ENCODE measurements around the gene PLA2G5. TPM values are rescaled to one million over a fixed set of nuclear protein-coding genes. Genes with fewer than 3 reads are reported as not detected.

The PLA2G5 gene
- total and polyA plus RNA-seq, 7 experiments from 2014 or later: not detected

- DNase-seq (no peak), ATAC-seq (no peak)
- no peak overlapping the region for H3K4me3 ChIP-seq (ENCODE audit: low read length)
- POLR2A ChIA-PET: no interaction called here
- H3K4me3 Mint-ChIP-seq: no peak overlapping the region
- no peaks in the 10 kb centered on the region for H3K27me3 ChIP-seq (ENCODE audit: control insufficient read depth in 2 of 2, insufficient read depth in 2 of 2, low read length in 2 of 2)
- no peak overlapping the region for H3K27ac ChIP-seq (ENCODE audit: low read depth, low read length)
- H3K4me1 Mint-ChIP-seq: no peaks in the 10 kb centered on the region
- intact Hi-C loops (cut with micrococcal nuclease): no loop called here
- H3K27me3 Mint-ChIP-seq: peaks cover 4 to 20% (median 10%) of the 10 kb centered on the region in 5 donors
- no peaks in the 10 kb centered on the region for H3K36me3 ChIP-seq (ENCODE audit: control insufficient read depth in 2 of 3, insufficient read depth in 3 of 3, low read length in 3 of 3)
- CTCF ChIA-PET: no interaction called here
- no peaks in the 10 kb centered on the region for H3K36me3 Mint-ChIP-seq
- no peaks in the 10 kb centered on the region for H3K9me3 Mint-ChIP-seq
- H3K9me3 ChIP-seq (ENCODE audit: control insufficient read depth in 2 of 3, low read length in 3 of 3): no peaks in the 10 kb centered on the region
- H3K4me1 ChIP-seq (ENCODE audit: control insufficient read depth in 2 of 2, insufficient read depth in 2 of 2, low read length in 2 of 2): no peaks in the 10 kb centered on the region
- H3K27ac Mint-ChIP-seq: no peak overlapping the region
Measured at GRCh38 chr1:20139776-20140612, 70.0 kb downstream of the PLA2G5 start.

GRCh38 chr1:20141001-20141400 is 71.0 kb downstream of the PLA2G5 start:
- ATAC-seq (no peak), DNase-seq (no peak)
- Mint-ChIP-seq H3K9me3 (no peaks in the 10 kb centered on the region), H3K27me3 (peaks cover 4 to 14% (median 8%) of the 10 kb centered on the region in 5 donors), H3K27ac (no peak overlapping the region), H3K36me3 (no peaks in the 10 kb centered on the region), H3K4me1 (no peaks in the 10 kb centered on the region), H3K4me3 (no peak overlapping the region)
- Histone ChIP-seq H3K4me3 (ENCODE audit: low read length) (no peak overlapping the region), H3K9me3 (ENCODE audit: control insufficient read depth in 2 of 3, low read length in 3 of 3) (no peaks in the 10 kb centered on the region), H3K36me3 (ENCODE audit: control insufficient read depth in 2 of 3, insufficient read depth in 3 of 3, low read length in 3 of 3) (no peaks in the 10 kb centered on the region), H3K27ac (ENCODE audit: low read depth, low read length) (no peak overlapping the region), H3K4me1 (ENCODE audit: control insufficient read depth in 2 of 2, insufficient read depth in 2 of 2, low read length in 2 of 2) (no peaks in the 10 kb centered on the region), H3K27me3 (ENCODE audit: control insufficient read depth in 2 of 2, insufficient read depth in 2 of 2, low read length in 2 of 2) (no peaks in the 10 kb centered on the region)
- CTCF ChIA-PET: no interaction called here
- POLR2A ChIA-PET: no interaction called here
- intact Hi-C loops (cut with micrococcal nuclease): no loop called here

- Histone ChIP-seq H3K4me3 (ENCODE audit: low read length) (no peak overlapping the region), H3K9me3 (ENCODE audit: control insufficient read depth in 2 of 3, low read length in 3 of 3) (no peaks in the 10 kb centered on the region), H3K36me3 (ENCODE audit: control insufficient read depth in 2 of 3, insufficient read depth in 3 of 3, low read length in 3 of 3) (no peaks in the 10 kb centered on the region), H3K27ac (ENCODE audit: low read depth, low read length) (no peak overlapping the region), H3K4me1 (ENCODE audit: control insufficient read depth in 2 of 2, insufficient read depth in 2 of 2, low read length in 2 of 2) (no peaks in the 10 kb centered on the region), H3K27me3 (ENCODE audit: control insufficient read depth in 2 of 2, insufficient read depth in 2 of 2, low read length in 2 of 2) (no peaks in the 10 kb centered on the region)
- Mint-ChIP-seq H3K4me3 (no peak overlapping the region), H3K4me1 (no peaks in the 10 kb centered on the region), H3K9me3 (no peaks in the 10 kb centered on the region), H3K36me3 (no peaks in the 10 kb centered on the region), H3K27ac (no peak overlapping the region), H3K27me3 (peaks cover 4 to 12% (median 8%) of the 10 kb centered on the region in 5 donors)
- no peak for DNase-seq
- no peak for ATAC-seq
- CTCF ChIA-PET: no interaction called here
- intact Hi-C loops (cut with micrococcal nuclease): no loop called here
- POLR2A ChIA-PET: no interaction called here
Measured at GRCh38 chr1:20141466-20141865, 71.5 kb downstream of the PLA2G5 start.

Other genes starting within 250 kb of the PLA2G5 start
- 10 to 100 TPM; 13.1 to 23.6 (median 20.8) TPM for gene OTUD3, start 187.8 kb upstream of the PLA2G5 start, total RNA-seq
- gene OTUD3, start 187.8 kb upstream of the PLA2G5 start, polyA plus RNA-seq: 1 to 10 TPM in 1 of 2 donors, under 1 TPM in 1; 0.97 to 2.4 TPM
- not detected for gene PLA2G2E, start 146.6 kb upstream of the PLA2G5 start, total RNA-seq
- not detected for gene PLA2G2E, start 146.6 kb upstream of the PLA2G5 start, polyA plus RNA-seq
- gene PLA2G2A, start 90.6 kb upstream of the PLA2G5 start, total RNA-seq: not detected
- gene PLA2G2A, start 90.6 kb upstream of the PLA2G5 start, polyA plus RNA-seq: not detected
- gene PLA2G2D, start 49.3 kb downstream of the PLA2G5 start, total RNA-seq: not detected
- not detected for gene PLA2G2D, start 49.3 kb downstream of the PLA2G5 start, polyA plus RNA-seq
- not detected for gene PLA2G2F, start 69.1 kb downstream of the PLA2G5 start, total RNA-seq
- not detected for gene PLA2G2F, start 69.1 kb downstream of the PLA2G5 start, polyA plus RNA-seq
- gene UBXN10, start 115.9 kb downstream of the PLA2G5 start, total RNA-seq: 1 to 10 TPM in 1 of 5 experiments, under 1 TPM in 2, not detected in 2; 0.37 to 1.1 (median 0.73) TPM
- under 1 TPM in 1 of 2 donors, not detected in 1; 0.03 TPM for gene UBXN10, start 115.9 kb downstream of the PLA2G5 start, polyA plus RNA-seq
- gene PLA2G2C, start 116.3 kb downstream of the PLA2G5 start, total RNA-seq: under 1 TPM in 1 of 5 experiments, not detected in 4; 0.46 TPM
- gene PLA2G2C, start 116.3 kb downstream of the PLA2G5 start, polyA plus RNA-seq: not detected
- gene VWA5B1, start 220.7 kb downstream of the PLA2G5 start, total RNA-seq: under 1 TPM in 3 of 5 experiments, not detected in 2; 0.05 to 0.19 (median 0.08) TPM
- gene VWA5B1, start 220.7 kb downstream of the PLA2G5 start, polyA plus RNA-seq: under 1 TPM; 0.08 to 0.46 TPM